Mesodermal cell (in vitro differentiated cells): ENCODE data around the gene FAHD2B. TPM values are rescaled to one million over a fixed set of nuclear protein-coding genes. Genes with fewer than 3 reads are reported as not detected.
"Not testable (repeated sequence)": the region's sequence is repeated elsewhere in the genome, so short reads cannot be mapped to it uniquely, and the experiment has no call there.

Source experiments
- H3K27ac ChIP-seq: 2 replicates; pipeline ENCODE4 v1.7.0; 2013; ENCODE audit warnings: mild to moderate bottlenecking, low read depth, low read length, moderate library complexity; ENCODE audit not compliant: severe bottlenecking
- H3K36me3 ChIP-seq: 2 replicates; pipeline ENCODE4 v1.7.1; 2013; ENCODE audit warnings: mild to moderate bottlenecking, low read length, moderate library complexity; ENCODE audit not compliant: control insufficient read depth, insufficient read depth
- H3K4me1 ChIP-seq: one replicate; pipeline ENCODE4 v1.7.1; 2013; ENCODE audit warnings: mild to moderate bottlenecking, low read length; ENCODE audit not compliant: insufficient read depth, control insufficient read depth, poor library complexity, severe bottlenecking
- H3K4me3 ChIP-seq: 2 replicates; pipeline ENCODE4 v1.7.0; 2013; ENCODE audit warnings: low read length, control low read depth, mild to moderate bottlenecking; ENCODE audit not compliant: insufficient read depth, poor library complexity, severe bottlenecking; ENCODE audit errors: extremely low read depth
- H3K9me3 ChIP-seq: 2 replicates; pipeline ENCODE4 v1.7.1; 2013; ENCODE audit warnings: mild to moderate bottlenecking, low read length, moderate library complexity; ENCODE audit not compliant: control insufficient read depth
- WGBS, 2 experiments: methylation state at CpG; one replicate each; pipeline ENCODE4 v1.1.5; 2013; ENCODE audit warnings: missing lambda C conversion rate in 2 of 2; ENCODE audit not compliant: insufficient coverage in 2 of 2; 5-methylcytosine and 5-hydroxymethylcytosine counted together
- polyA plus RNA-seq, 2 experiments: library from polyadenylated mRNA; stranded (reverse); fragments of 50-300 nt; gene quantifications; one replicate each; pipeline ENCODE4 v1.2.3, GENCODE V29; 2013

Gene FAHD2B
- polyA plus RNA-seq (2013, experiment 1 of 2): 21.9 TPM
- 19.7 TPM for polyA plus RNA-seq (2013, experiment 2 of 2)

- 9 to 38% methylated on average over 3 to 17 of the region's 48 CpGs for WGBS, 2 experiments
- not testable (repeated sequence) for H3K27ac ChIP-seq, H3K9me3 ChIP-seq, H3K4me1 ChIP-seq, H3K36me3 ChIP-seq
- H3K4me3 ChIP-seq: peak within 1 kb of the TSS; percentile 30
These were observed at the start of gene FAHD2B for GRCh38 chr2:97094772-97095611. Gene FAHD2B, minus strand, starts transcription at chr2:97094882. Its CDS starts 3,176 bp downstream, at chr2:97091706.

GRCh38 chr2:97144016-97144415 is 49.3 kb upstream of the FAHD2B start:
- not testable (repeated sequence) for H3K4me3 ChIP-seq, H3K36me3 ChIP-seq, H3K4me1 ChIP-seq, H3K27ac ChIP-seq, H3K9me3 ChIP-seq
- no CpG with 5 or more reads among the region's 3 CpGs for WGBS, 2 experiments

GRCh38 chr2:97129090-97129489 is 34.4 kb upstream of the FAHD2B start:
- not testable (repeated sequence) for H3K4me3 ChIP-seq, H3K4me1 ChIP-seq, H3K27ac ChIP-seq, H3K9me3 ChIP-seq, H3K36me3 ChIP-seq
- 100% methylated on average over 1 of the region's 2 CpGs; no CpG with 5 or more reads in 1 of the 2 experiments for WGBS, 2 experiments

GRCh38 chr2:97113882-97114255 is 19.2 kb upstream of the FAHD2B start:
- no CpG with 5 or more reads among the region's 18 CpGs for WGBS, 2 experiments
- peak overlapping the region; percentile 54 for H3K4me3 ChIP-seq
- H3K9me3 ChIP-seq, H3K4me1 ChIP-seq, H3K36me3 ChIP-seq: not testable (repeated sequence)
- H3K27ac ChIP-seq: peak overlapping the region; percentile 49

GRCh38 chr2:97113050-97113881 is 18.6 kb upstream of the FAHD2B start, which contains the start of gene ANKRD36:
Gene ANKRD36, plus strand, starts transcription at chr2:97113153. Its CDS starts 587 bp downstream, at chr2:97113740.
- H3K36me3 ChIP-seq, H3K4me1 ChIP-seq, H3K9me3 ChIP-seq: not testable (repeated sequence)
- Histone ChIP-seq H3K4me3 (peak within 1 kb of the TSS; percentile 54), H3K27ac (peak within 1 kb of the TSS; percentile 69)
- WGBS, 2 experiments: 0 to 1% methylated on average over 22 to 27 of the region's 74 CpGs

- Histone ChIP-seq H3K27ac (peak overlapping the region; percentile 69), H3K4me3 (peak overlapping the region; percentile 54)
- WGBS, 2 experiments: 0 to 2% methylated on average over 10 to 12 of the region's 44 CpGs
- not testable (repeated sequence) for H3K36me3 ChIP-seq, H3K4me1 ChIP-seq, H3K9me3 ChIP-seq
These were observed 17.8 kb upstream of the FAHD2B start for GRCh38 chr2:97112320-97113049.

- not testable (repeated sequence) for H3K4me3 ChIP-seq, H3K27ac ChIP-seq, H3K9me3 ChIP-seq, H3K4me1 ChIP-seq, H3K36me3 ChIP-seq
- 83 to 87% methylated on average over 6 to 8 of the region's 9 CpGs for WGBS, 2 experiments
These were observed 16.6 kb upstream of the FAHD2B start for GRCh38 chr2:97111246-97111645.

GRCh38 chr2:97106878-97107277 is 12.2 kb upstream of the FAHD2B start:
- not testable (repeated sequence) for H3K9me3 ChIP-seq, H3K27ac ChIP-seq, H3K4me3 ChIP-seq, H3K36me3 ChIP-seq, H3K4me1 ChIP-seq
- no CpG with 5 or more reads among the region's 2 CpGs for WGBS, 2 experiments

GRCh38 chr2:97098786-97099372 is 4.2 kb upstream of the FAHD2B start:
- WGBS, 2 experiments: 77 to 100% methylated on average over 1 to 2 of the region's 3 CpGs
- not testable (repeated sequence) for H3K27ac ChIP-seq, H3K4me1 ChIP-seq, H3K9me3 ChIP-seq, H3K4me3 ChIP-seq, H3K36me3 ChIP-seq

- WGBS, 2 experiments: 89% methylated on average over 11 to 12 of the region's 12 CpGs
- peaks cover 6% of the 10 kb centered on the region for H3K4me1 ChIP-seq
- H3K27ac ChIP-seq: no peak overlapping the region
- peak overlapping the region; percentile 30 for H3K4me3 ChIP-seq
- no peaks in the 10 kb centered on the region for H3K9me3 ChIP-seq
- no peaks in the 10 kb centered on the region for H3K36me3 ChIP-seq
These were observed 979 bp upstream of the FAHD2B start for GRCh38 chr2:97095661-97096060.
